HPDE6-E6E7 (cell line): ENCODE measurements around the gene GH1.
A peak's percentile ranks its signal among the peaks of the same experiment; 100 is the strongest.
"Not testable (repeated sequence)": the region's sequence is repeated elsewhere in the genome, so short reads cannot be mapped to it uniquely, and the experiment has no call there.

Experiments used
- DNase-seq: peaks from one replicate; pipeline ENCODE4 v3.0.0; 2011; ENCODE audit warnings: missing footprints; ENCODE audit errors: extremely low spot score

GH1 gene

GRCh38 chr17:63896524-63897354, 21.9 kb downstream of the GH1 start, which contains the start of gene CSH1:
TSS of gene CSH1 (minus strand) at chr17:63896574. CDS start at chr17:63896511, 63 bp downstream.
- not testable (repeated sequence) for DNase-seq

GRCh38 chr17:63894821-63895220, 23.8 kb downstream of the GH1 start:
- not testable (repeated sequence) for DNase-seq

GRCh38 chr17:63894021-63894420, 24.6 kb downstream of the GH1 start:
- DNase-seq = not testable (repeated sequence)

DNA sequence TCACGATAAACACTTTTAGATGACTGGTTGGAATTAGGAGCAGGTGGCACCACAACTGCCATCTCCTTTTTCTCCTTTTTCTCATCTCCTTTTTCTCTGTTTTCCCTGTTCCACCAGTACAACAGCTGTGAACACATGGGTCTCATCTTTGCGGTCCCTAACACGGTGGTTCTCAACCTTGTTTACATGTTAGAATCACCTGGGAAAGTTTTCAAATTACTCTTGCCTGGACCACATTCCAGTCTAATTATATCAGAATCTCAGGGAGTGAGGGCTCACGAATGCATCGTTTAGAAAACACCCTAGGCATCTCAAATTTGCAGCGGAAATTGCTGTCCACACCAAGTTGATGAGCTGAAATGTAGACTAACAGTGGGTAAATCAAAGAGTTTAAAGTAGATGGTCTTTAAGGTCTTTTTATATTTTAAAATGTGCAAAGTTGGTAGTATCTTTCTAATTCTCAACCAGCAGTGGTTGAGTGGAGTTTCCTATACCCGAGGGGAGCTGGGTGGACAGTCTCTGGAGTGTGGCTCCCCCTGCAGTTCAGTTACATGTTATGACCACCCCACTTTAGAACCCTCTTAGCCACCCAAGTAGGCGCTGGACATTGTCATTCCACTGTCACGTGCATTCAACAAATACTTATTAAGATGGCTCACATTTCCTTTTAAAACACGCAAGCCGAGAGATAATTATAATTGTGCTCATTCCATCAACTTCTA, 26.2 kb downstream of the GH1 start:
- not testable (repeated sequence) for DNase-seq

DNA sequence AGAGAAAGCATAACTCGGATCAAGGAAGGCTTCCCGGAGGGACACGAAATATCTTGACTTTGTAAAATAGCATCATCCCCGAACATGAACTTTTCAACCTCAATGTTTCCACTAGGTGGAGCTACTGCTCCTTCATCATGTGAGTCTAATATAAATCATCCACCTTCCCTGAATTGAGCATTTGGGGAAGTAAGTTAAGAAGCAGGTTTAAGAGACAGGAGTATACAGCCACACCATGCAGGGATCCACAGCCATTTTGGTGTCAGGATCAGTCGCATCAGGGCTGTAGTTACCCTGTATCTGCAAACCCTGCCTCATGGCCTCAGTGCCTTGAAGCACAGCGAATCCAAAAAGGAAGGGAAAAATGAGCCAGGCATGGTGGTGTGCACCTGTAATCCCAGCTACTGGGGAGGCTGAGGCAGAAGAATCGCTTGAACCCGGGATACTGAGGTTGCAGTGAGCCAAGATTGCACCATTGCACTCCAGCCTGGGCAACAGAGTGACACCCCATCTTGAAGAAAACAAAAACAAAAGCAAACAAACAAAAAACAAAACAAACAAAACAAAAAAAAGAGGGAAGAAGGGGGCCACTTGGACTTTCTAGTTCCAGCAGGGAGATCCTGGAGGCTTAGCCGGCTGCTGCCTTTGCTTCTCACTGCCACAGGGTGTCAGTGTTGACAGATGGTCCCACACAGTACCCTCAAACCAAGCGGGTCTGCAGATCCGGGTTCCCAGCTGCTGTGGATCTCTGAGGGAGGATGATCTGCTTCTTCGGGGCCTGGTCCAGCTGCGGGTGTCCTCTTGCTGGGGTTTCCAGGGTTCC, 29.4 kb downstream of the GH1 start:
- DNase-seq = not testable (repeated sequence)

DNA sequence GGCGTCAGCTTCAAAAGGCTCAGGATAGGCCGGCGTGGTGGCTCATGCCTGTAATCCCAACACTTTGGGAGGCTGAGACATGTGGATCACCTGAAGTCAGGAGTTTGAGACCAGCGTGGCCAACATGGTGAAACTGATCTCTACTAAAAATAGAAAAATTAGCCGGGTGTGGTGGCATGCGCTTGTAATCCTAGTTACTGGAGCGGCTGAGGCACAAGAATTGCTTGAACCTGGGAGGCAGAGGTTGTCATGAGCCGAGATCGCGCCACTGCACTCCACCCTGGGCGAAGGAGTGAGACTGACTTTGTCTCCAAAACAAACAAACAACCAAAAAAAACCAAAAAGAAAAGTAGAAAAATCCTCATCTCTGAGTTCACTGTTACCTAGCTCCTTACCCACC, 33.5 kb downstream of the GH1 start:
- DNase-seq = not testable (repeated sequence)

GRCh38 chr17:63882626-63883126, 36.0 kb downstream of the GH1 start:
- not testable (repeated sequence) for DNase-seq

GRCh38 chr17:63881935-63882601, 36.6 kb downstream of the GH1 start, which contains the start of gene GH2:
TSS of gene GH2 (minus strand) at chr17:63881944. CDS start at chr17:63881801, 143 bp downstream.
- peak; percentile 76 for DNase-seq

DNA sequence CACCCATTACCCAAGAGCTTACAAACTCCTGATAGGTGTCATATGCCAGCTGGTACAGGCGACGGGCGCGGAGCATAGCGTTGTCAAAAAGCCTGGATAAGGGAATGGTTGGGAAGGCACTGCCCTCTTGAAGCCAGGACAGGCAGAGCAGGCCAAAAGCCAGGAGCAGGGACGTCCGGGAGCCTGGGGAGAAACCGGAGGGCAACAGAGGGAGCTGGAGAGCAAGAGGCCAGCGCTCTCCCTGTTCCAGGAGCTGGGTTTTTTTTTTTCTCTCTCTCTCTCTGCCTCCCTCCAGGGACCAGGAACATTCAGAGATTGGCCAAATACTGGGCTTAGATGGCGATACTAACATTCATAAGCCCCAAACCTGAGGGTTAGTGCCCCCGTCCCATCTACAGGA, 37.3 kb downstream of the GH1 start:
- not testable (repeated sequence) for DNase-seq

- no peak for DNase-seq
Observed at GRCh38 chr17:63880706-63881105, 37.9 kb downstream of the GH1 start.

DNA sequence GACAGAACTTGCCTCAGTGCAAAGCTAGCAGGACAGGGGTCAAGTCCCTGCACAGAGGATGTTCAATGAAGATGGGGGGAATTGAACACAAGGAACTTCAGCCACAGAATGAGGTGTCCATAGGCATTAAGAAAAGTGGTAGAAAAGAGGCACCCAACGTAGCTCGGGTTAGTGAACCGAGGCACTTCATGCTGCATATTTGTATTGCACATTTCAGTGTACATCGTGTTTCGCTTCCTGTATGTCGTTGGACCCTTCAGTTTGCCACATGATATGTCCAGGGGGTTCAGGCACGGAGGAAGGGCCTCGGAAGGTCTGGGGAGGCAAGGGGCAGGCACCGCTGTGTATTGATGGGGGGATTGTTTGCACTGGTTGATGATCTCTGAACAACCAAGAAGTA, 40.2 kb downstream of the GH1 start:
- not testable (repeated sequence) for DNase-seq

DNA sequence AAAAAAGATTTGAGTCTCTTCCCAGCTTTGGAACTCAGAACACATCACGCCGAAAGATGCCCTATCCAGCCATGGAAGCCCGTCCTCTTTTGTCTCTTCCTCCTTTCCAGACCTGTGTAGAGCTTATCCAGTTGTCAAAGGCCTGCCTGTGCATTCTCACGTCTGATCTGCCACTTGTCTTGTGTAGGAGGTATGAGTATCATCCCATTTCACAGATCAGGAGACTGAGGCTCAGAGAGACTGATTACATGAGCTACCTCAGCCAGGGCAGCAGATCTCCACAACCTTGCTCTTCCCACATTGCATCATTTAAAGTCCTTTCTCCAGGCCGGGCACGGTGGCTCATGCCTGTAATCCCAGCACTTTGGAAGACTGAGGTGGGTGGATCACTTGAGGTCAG, 43.9 kb downstream of the GH1 start:
- DNase-seq = not testable (repeated sequence)

GRCh38 chr17:63874061-63874626, 44.5 kb downstream of the GH1 start:
- DNase-seq = not testable (repeated sequence)

DNA sequence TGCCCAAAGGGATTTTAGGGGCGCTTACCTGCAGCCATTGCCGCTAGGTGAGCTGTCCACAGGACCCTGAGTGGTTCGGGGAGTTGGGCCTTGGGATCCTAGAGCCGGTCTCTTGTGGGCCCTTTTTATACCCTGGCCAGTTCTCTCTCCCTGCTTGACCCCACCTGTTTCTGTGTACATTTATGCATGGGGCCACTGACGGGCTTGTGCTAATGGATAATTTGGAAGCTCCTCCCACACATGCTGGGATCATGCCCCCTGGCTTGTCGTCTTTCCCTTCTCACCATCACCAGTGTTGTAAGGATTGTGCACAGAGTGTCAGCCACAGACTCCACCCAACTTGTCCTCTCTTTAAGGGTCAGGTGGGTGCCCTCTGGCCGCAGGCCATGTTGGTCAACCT, 45.1 kb downstream of the GH1 start, which contains the start of gene CSH2:
CSH2 (minus strand) TSS at position 101 of the 400 bp plus-strand sequence; CDS start at position 38, 63 bp downstream.
- DNase-seq = not testable (repeated sequence)

DNA sequence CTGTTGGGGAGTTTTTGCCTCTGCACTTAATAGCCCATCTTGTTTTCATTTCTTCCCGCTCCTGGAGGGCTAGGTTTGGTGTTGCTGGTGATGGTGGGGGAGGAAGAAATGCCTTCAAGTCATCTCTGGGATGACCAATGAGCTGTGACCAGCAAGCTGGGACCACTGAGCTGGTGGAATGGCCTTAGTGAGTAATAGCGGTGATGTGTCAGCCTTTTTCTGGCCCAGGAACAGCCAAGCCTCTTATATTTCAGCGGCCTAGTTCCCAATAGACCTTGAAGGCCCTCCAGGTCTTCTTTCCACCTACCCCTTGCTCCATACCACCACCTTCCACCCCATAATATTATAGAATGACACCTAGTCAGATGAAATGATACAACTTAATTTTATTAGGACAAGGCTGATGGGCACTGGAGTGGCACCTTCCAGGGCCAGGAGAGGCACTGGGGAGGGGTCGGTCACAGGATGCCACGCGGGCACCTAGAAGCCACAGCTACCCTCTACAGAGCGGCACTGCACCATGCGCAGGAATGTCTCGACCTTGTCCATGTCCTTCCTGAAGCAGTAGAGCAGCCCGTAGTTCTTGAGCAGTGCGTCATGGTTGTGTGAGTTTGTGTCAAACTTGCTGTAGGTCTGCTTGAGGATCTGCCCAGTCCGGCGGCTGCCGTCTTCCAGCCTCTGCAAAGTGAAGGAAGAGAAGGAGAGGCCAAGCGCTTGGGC, 46.8 kb downstream of the GH1 start:
- DNase-seq = not testable (repeated sequence)

- not testable (repeated sequence) for DNase-seq
Observed at GRCh38 chr17:63870292-63870665, 48.4 kb downstream of the GH1 start.

GRCh38 chr17:63869491-63870291, 48.9 kb downstream of the GH1 start:
- DNase-seq = not testable (repeated sequence)
